ENCODE data around the gene LIPE.

Gene LIPE

GRCh38 chr19:42353341-42354015 is 73.7 kb downstream of the LIPE start:
- DNase-seq (ENCODE audit: low spot score), result no peak

- DNase-seq (ENCODE audit: low spot score), result no peak
Measured at GRCh38 chr19:42352301-42353259, 74.6 kb downstream of the LIPE start.

Measured in LoVo (cell line).